Measurements from ENCODE around the gene SPG7.

GRCh38 chr16:89482150-89482816 is 25.9 kb upstream of the SPG7 start:
- TF ChIP-seq, protein P1, sequence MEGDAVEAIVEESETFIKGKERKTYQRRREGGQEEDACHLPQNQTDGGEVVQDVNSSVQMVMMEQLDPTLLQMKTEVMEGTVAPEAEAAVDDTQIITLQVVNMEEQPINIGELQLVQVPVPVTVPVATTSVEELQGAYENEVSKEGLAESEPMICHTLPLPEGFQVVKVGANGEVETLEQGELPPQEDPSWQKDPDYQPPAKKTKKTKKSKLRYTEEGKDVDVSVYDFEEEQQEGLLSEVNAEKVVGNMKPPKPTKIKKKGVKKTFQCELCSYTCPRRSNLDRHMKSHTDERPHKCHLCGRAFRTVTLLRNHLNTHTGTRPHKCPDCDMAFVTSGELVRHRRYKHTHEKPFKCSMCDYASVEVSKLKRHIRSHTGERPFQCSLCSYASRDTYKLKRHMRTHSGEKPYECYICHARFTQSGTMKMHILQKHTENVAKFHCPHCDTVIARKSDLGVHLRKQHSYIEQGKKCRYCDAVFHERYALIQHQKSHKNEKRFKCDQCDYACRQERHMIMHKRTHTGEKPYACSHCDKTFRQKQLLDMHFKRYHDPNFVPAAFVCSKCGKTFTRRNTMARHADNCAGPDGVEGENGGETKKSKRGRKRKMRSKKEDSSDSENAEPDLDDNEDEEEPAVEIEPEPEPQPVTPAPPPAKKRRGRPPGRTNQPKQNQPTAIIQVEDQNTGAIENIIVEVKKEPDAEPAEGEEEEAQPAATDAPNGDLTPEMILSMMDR (IDR thresholded peaks at IDR 0.05; ENCODE audit: poor library complexity, severe bottlenecking), result no peak
- TF ChIP-seq EZH2 (IDR thresholded peaks at IDR 0.05; ENCODE audit: borderline replicate concordance, insufficient read depth, low read length, poor library complexity, severe bottlenecking) (no peak), REST (IDR thresholded peaks at IDR 0.05; ENCODE audit: borderline replicate concordance) (no peak), RAD21 (conservative IDR thresholded peaks at IDR 0.05) (no peak), SMC3 (conservative IDR thresholded peaks at IDR 0.05; ENCODE audit: poor library complexity) (no peak), TAF1 (IDR thresholded peaks at IDR 0.05; ENCODE audit: low read depth) (no peak), EP300 (conservative IDR thresholded peaks at IDR 0.05; ENCODE audit: poor library complexity, severe bottlenecking) (no peak), POLR2AphosphoS5 (IDR thresholded peaks at IDR 0.05) (no peak)

All from neural cell (in vitro differentiated cells).